ENCODE measurements around the gene USF2. TPM values are rescaled to one million over a fixed set of nuclear protein-coding genes. Genes with fewer than 3 reads are reported as not detected.

USF2 gene
- total RNA-seq, 4 donors from 2014 or later = 95.9 to 207 (median 140) TPM

DNA sequence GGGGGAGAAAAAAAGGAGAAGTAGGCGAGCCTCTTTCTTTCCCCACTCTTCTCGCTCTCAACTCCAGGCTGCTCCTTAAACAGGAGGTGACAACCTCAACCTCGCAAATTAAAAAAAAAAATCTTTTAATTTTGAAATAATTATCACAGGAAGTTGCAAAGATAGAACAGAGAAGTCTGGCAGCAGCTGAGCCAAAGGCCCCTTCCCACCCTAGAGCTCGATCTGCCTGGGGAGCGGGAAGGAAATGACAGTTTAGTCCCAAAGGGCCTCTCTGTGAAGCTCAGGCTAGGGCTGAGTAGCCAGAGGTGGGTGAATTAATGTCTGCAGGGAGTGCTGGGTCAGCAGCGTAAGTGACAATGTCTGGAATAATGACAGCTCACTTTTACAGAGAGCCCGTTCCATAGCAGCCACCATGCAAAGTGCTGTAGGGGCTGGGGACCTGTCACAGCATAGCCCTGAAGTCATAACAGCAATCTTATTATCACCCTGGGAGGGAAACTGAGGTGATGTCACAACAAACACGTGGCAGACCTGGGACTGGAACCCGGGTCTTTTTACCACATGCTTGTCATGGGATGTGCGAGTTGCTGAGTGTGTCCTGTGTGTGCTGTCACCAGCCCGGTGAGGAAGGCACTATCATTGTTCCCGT is 51.4 kb downstream of the USF2 start:
- TF ChIP-seq, protein P1, sequence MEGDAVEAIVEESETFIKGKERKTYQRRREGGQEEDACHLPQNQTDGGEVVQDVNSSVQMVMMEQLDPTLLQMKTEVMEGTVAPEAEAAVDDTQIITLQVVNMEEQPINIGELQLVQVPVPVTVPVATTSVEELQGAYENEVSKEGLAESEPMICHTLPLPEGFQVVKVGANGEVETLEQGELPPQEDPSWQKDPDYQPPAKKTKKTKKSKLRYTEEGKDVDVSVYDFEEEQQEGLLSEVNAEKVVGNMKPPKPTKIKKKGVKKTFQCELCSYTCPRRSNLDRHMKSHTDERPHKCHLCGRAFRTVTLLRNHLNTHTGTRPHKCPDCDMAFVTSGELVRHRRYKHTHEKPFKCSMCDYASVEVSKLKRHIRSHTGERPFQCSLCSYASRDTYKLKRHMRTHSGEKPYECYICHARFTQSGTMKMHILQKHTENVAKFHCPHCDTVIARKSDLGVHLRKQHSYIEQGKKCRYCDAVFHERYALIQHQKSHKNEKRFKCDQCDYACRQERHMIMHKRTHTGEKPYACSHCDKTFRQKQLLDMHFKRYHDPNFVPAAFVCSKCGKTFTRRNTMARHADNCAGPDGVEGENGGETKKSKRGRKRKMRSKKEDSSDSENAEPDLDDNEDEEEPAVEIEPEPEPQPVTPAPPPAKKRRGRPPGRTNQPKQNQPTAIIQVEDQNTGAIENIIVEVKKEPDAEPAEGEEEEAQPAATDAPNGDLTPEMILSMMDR (IDR thresholded peaks at IDR 0.05) = no peak
- TF ChIP-seq POLR2A (IDR thresholded peaks at IDR 0.05) (no peak), POLR2AphosphoS5 (IDR thresholded peaks at IDR 0.05) (no peak), EP300 (IDR thresholded peaks at IDR 0.05; ENCODE audit: low read depth) (no peak)
- intact Hi-C loops (cut with DNase I; ENCODE audit: low total_unique reads) = no loop called here
- Histone ChIP-seq H3K27me3 (no peaks in the 10 kb centered on the region), H3K9me3 (peaks cover 0 to 3% of the 10 kb centered on the region in 2 donors), H3K4me1 (no peaks in the 10 kb centered on the region), H3K27ac (no peak overlapping the region), H3K4me3 (no peak overlapping the region), H3K36me3 (no peaks in the 10 kb centered on the region)
- no peak for DNase-seq
- 66 to 70% methylated on average over 5 to 12 of the region's 12 CpGs for WGBS, 2 donors (ENCODE audit: low coverage in 1 of 2)
- in situ Hi-C loops (cut with MboI; ENCODE audit: low pct_ligation_motif_present in 1 of 4, low pct_unique_long_range_greater_than_20kb in 1 of 4, low sequenced_read_pairs in 3 of 4) = no loop called here

DNA sequence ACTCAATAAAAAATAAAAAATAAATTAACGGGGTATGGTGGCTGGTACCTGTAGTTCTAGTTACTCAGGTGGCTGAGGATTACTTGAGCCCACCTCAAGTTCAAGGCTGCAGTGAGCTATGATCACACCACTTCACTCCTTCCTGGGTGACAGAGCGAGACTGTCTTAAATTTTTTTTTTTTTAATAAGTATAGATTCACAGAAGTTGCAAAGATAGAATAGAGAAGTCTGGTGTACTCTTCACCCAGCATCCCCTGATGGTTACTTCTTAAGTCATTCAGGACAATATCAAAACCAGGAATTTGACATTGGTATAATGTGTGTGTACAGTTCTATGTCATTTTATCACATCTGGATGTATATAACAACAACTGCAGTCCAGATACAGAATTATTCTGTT is 52.5 kb downstream of the USF2 start:
- intact Hi-C loops (cut with DNase I; ENCODE audit: low total_unique reads) = no loop called here
- H3K27me3 ChIP-seq = no peaks in the 10 kb centered on the region
- H3K27ac ChIP-seq = no peak overlapping the region
- H3K4me1 ChIP-seq = no peaks in the 10 kb centered on the region
- H3K4me3 ChIP-seq = no peak overlapping the region
- H3K9me3 ChIP-seq = peaks cover 0 to 3% of the 10 kb centered on the region in 2 donors
- in situ Hi-C loops (cut with MboI; ENCODE audit: low pct_ligation_motif_present in 1 of 4, low pct_unique_long_range_greater_than_20kb in 1 of 4, low sequenced_read_pairs in 3 of 4) = no loop called here
- no peaks in the 10 kb centered on the region for H3K36me3 ChIP-seq
- no peak for DNase-seq
- TF ChIP-seq POLR2AphosphoS5 (IDR thresholded peaks at IDR 0.05) (no peak), POLR2A (IDR thresholded peaks at IDR 0.05) (no peak), EP300 (IDR thresholded peaks at IDR 0.05; ENCODE audit: low read depth) (no peak)
- TF ChIP-seq, protein P1 (IDR thresholded peaks at IDR 0.05) = no peak
- 84 to 93% methylated on average over 2 of the region's 2 CpGs for WGBS, 2 donors (ENCODE audit: low coverage in 1 of 2)

- no peaks in the 10 kb centered on the region for H3K4me1 ChIP-seq
- DNase-seq = no peak
- no peaks in the 10 kb centered on the region for H3K36me3 ChIP-seq
- no peak overlapping the region for H3K27ac ChIP-seq
- TF ChIP-seq POLR2A (IDR thresholded peaks at IDR 0.05) (no peak), POLR2AphosphoS5 (IDR thresholded peaks at IDR 0.05) (no peak), EP300 (IDR thresholded peaks at IDR 0.05; ENCODE audit: low read depth) (no peak)
- TF ChIP-seq, protein P1 (IDR thresholded peaks at IDR 0.05) = no peak
- intact Hi-C loops (cut with DNase I; ENCODE audit: low total_unique reads) = no loop called here
- in situ Hi-C loops (cut with MboI; ENCODE audit: low pct_ligation_motif_present in 1 of 4, low pct_unique_long_range_greater_than_20kb in 1 of 4, low sequenced_read_pairs in 3 of 4) = no loop called here
- WGBS, 2 donors (ENCODE audit: low coverage in 1 of 2) = 91 to 93% methylated on average over 8 to 9 of the region's 9 CpGs
- H3K4me3 ChIP-seq = no peak overlapping the region
- H3K27me3 ChIP-seq = no peaks in the 10 kb centered on the region
- peaks cover 0 to 3% of the 10 kb centered on the region in 2 donors for H3K9me3 ChIP-seq
Measured at GRCh38 chr19:35322014-35322413, 53.3 kb downstream of the USF2 start.

GRCh38 chr19:35327642-35328041 is 58.9 kb downstream of the USF2 start:
- no peak overlapping the region for H3K27ac ChIP-seq
- WGBS, 2 donors (ENCODE audit: low coverage in 1 of 2) = 43 to 74% methylated on average over 4 of the region's 4 CpGs
- no peak overlapping the region for H3K4me3 ChIP-seq
- TF ChIP-seq POLR2AphosphoS5 (IDR thresholded peaks at IDR 0.05) = no peak
- no peak for TF ChIP-seq EP300 (IDR thresholded peaks at IDR 0.05; ENCODE audit: low read depth)
- TF ChIP-seq POLR2A (IDR thresholded peaks at IDR 0.05) = no peak
- TF ChIP-seq, protein P1 (IDR thresholded peaks at IDR 0.05) = no peak
- H3K36me3 ChIP-seq = no peaks in the 10 kb centered on the region
- intact Hi-C loops (cut with DNase I; ENCODE audit: low total_unique reads) (no loop called here), in situ Hi-C loops (cut with MboI; ENCODE audit: low pct_ligation_motif_present in 1 of 4, low pct_unique_long_range_greater_than_20kb in 1 of 4, low sequenced_read_pairs in 3 of 4) (no loop called here)
- no peaks in the 10 kb centered on the region for H3K4me1 ChIP-seq
- peaks cover 22% of the 10 kb centered on the region for H3K27me3 ChIP-seq
- DNase-seq = no peak
- no peaks in the 10 kb centered on the region for H3K9me3 ChIP-seq
